GM23338 (cell line): ENCODE data around the gene MTCL3.

ENCODE experiments used
- ATAC-seq: fragments of 200-7000 bp; cut with Tn5 transposase; 3 replicates; pipeline ENCODE4 v1.9.1; 2020
- DNase-seq: peaks from one replicate; pipeline ENCODE4 v3.0.0-alpha.2; 2015; ENCODE audit warnings: low spot score
- H2AFZ ChIP-seq: fragments of 200-600 bp; sonication (generic); 2 replicates; pipeline ENCODE4 v1.8.0; 2016; ENCODE audit warnings: antibody characterized with exemption, mild to moderate bottlenecking, moderate library complexity
- H3F3A ChIP-seq: fragments of 200-600 bp; sonication (generic); replicated peaks from 2 replicates; pipeline ENCODE4 v1.8.0; 2017; ENCODE audit warnings: antibody characterized with exemption, mixed run types, low read depth
- H3K27ac ChIP-seq: fragments of 200-600 bp; sonication (generic); 2 replicates; pipeline ENCODE4 v1.6.1; 2016; ENCODE audit warnings: low read depth
- H3K27me3 ChIP-seq: fragments of 200-600 bp; sonication (generic); 2 replicates; pipeline ENCODE4 v1.8.0; 2016; ENCODE audit warnings: mild to moderate bottlenecking, mixed run types, moderate library complexity; ENCODE audit not compliant: insufficient read depth
- H3K36me3 ChIP-seq: fragments of 200-600 bp; sonication (generic); 2 replicates; pipeline ENCODE4 v1.8.0; 2016; ENCODE audit warnings: mild to moderate bottlenecking; ENCODE audit not compliant: insufficient read depth
- H3K4me1 ChIP-seq: fragments of 200-600 bp; sonication (generic); 2 replicates; pipeline ENCODE4 v1.8.0; 2016; ENCODE audit warnings: mild to moderate bottlenecking, moderate library complexity; ENCODE audit not compliant: insufficient read depth
- H3K4me2 ChIP-seq: fragments of 200-600 bp; sonication (generic); 2 replicates; pipeline ENCODE4 v1.7.1; 2017; ENCODE audit warnings: mixed run types
- H3K4me3 ChIP-seq: fragments of 200-600 bp; sonication (generic); 2 replicates; pipeline ENCODE4 v1.6.1; 2016; ENCODE audit warnings: mixed run types
- H3K79me2 ChIP-seq: fragments of 200-600 bp; sonication (generic); replicated peaks from 2 replicates; pipeline ENCODE4 v1.8.0; 2017; ENCODE audit warnings: mild to moderate bottlenecking; ENCODE audit not compliant: insufficient read depth
- H3K9me2 ChIP-seq: fragments of 200-600 bp; sonication (generic); 2 replicates; pipeline ENCODE4 v1.8.0; 2017; ENCODE audit not compliant: insufficient read depth
- H4K20me1 ChIP-seq: fragments of 200-600 bp; sonication (generic); replicated peaks from 2 replicates; pipeline ENCODE4 v1.8.0; 2017; ENCODE audit warnings: mild to moderate bottlenecking; ENCODE audit not compliant: insufficient read depth
- H3K27ac Mint-ChIP-seq: 2 replicates; pipeline ENCODE4 v1.8.0; 2020; ENCODE audit warnings: inconsistent platforms, mild to moderate bottlenecking, moderate library complexity, mixed read lengths
- H3K27me3 Mint-ChIP-seq: 3 replicates; pipeline ENCODE4 v1.8.0; 2022; ENCODE audit warnings: low read depth, mild to moderate bottlenecking, moderate library complexity, mixed read lengths, inconsistent platforms; ENCODE audit not compliant: insufficient read depth, poor library complexity
- H3K36me3 Mint-ChIP-seq: 3 replicates; pipeline ENCODE4 v1.8.0; 2021; ENCODE audit warnings: low read depth, mild to moderate bottlenecking, inconsistent platforms, moderate library complexity, mixed read lengths
- H3K4me1 Mint-ChIP-seq: 3 replicates; pipeline ENCODE4 v1.8.0; 2020; ENCODE audit warnings: mild to moderate bottlenecking, inconsistent platforms, mixed read lengths
- H3K4me3 Mint-ChIP-seq: 3 replicates; pipeline ENCODE4 v1.8.0; 2021; ENCODE audit warnings: moderate library complexity, mild to moderate bottlenecking, inconsistent platforms, mixed read lengths
- H3K9me3 Mint-ChIP-seq: 3 replicates; pipeline ENCODE4 v1.8.0; 2020; ENCODE audit warnings: moderate library complexity, mild to moderate bottlenecking, inconsistent platforms, mixed read lengths
- CREB1 ChIP-seq: fragments of 250-450 bp; sonication (Bioruptor Pico); IDR thresholded peaks from 2 replicates; pipeline ENCODE4 v1.5.0; 2020; ENCODE audit warnings: low read depth, mild to moderate bottlenecking, moderate library complexity
- EZH2phosphoT487 ChIP-seq: fragments of 200-600 bp; sonication (generic); IDR thresholded peaks from one replicate; pipeline ENCODE4 v1.8.1; 2018; ENCODE audit warnings: antibody characterized with exemption; ENCODE audit not compliant: unreplicated experiment
- JUNB ChIP-seq: IDR thresholded peaks from one replicate; pipeline ENCODE4 v1.6.1; 2016; ENCODE audit warnings: antibody characterized with exemption; ENCODE audit not compliant: unreplicated experiment
- NANOG ChIP-seq: IDR thresholded peaks from 2 replicates; pipeline ENCODE4 v1.6.1; 2016; ENCODE audit warnings: antibody characterized with exemption, borderline replicate concordance
- POLR2AphosphoS5 ChIP-seq: IDR thresholded peaks from 2 replicates; pipeline ENCODE4 v1.6.1; 2016; ENCODE audit warnings: antibody characterized with exemption, low read depth
- ZNF114 ChIP-seq: fragments of 250-450 bp; sonication (Bioruptor Pico); IDR thresholded peaks from 2 replicates; pipeline ENCODE4 v1.5.0; 2020; ENCODE audit warnings: mild to moderate bottlenecking, moderate library complexity
- ZNF331 ChIP-seq: fragments of 250-450 bp; sonication (Bioruptor Pico); IDR thresholded peaks from 2 replicates; pipeline ENCODE4 v1.5.0; 2020; ENCODE audit warnings: low read depth, mild to moderate bottlenecking, moderate library complexity
- TF ChIP-seq, protein P1 (sequence below): IDR thresholded peaks from 2 replicates; pipeline ENCODE4 v1.6.1; 2016; ENCODE audit warnings: antibody characterized with exemption
- TF ChIP-seq, protein P2 (sequence below), 2 experiments: fragments of 200-600 bp in 1 of 2; sonication (generic) in 1 of 2; conservative IDR thresholded peaks; 2 replicates each; pipeline versions ENCODE4 v1.5.1 to v1.6.1; 2016 to 2017; ENCODE audit warnings: antibody characterized with exemption in 2 of 2, low read depth in 2 of 2, mild to moderate bottlenecking in 2 of 2, moderate library complexity in 1 of 2
- TF ChIP-seq, protein P3 (sequence below): IDR thresholded peaks from one replicate; pipeline ENCODE4 v1.6.1; 2018; ENCODE audit warnings: antibody characterized with exemption; ENCODE audit not compliant: unreplicated experiment

The MTCL3 gene

DNA sequence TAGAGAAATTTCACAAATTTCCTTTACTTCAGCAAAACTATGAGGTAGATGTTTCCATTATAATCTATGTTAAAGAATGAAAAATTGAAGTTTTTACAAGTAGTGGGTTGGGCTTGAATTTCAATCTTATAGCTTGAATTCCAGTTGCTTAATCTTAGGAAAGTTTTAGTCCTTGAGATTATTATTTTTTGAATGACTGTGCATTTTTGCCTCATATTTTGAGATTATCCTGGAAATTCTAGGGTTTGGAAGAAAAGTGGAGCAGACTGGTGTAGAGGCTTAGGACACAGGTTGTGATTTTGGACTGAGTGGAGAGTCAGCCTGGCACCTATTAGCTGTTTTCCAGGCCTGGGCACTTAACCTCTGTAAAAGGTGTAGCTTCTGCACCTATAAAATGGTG, 5.7 kb downstream of the MTCL3 start:
- TF ChIP-seq CREB1 (CRISPR knock-in tag), result no peak
- TF ChIP-seq, protein P1, sequence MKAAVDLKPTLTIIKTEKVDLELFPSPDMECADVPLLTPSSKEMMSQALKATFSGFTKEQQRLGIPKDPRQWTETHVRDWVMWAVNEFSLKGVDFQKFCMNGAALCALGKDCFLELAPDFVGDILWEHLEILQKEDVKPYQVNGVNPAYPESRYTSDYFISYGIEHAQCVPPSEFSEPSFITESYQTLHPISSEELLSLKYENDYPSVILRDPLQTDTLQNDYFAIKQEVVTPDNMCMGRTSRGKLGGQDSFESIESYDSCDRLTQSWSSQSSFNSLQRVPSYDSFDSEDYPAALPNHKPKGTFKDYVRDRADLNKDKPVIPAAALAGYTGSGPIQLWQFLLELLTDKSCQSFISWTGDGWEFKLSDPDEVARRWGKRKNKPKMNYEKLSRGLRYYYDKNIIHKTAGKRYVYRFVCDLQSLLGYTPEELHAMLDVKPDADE, result no peak
- no peak for TF ChIP-seq ZNF114 (CRISPR knock-in tag)
- TF ChIP-seq NANOG, result no peak
- H3K4me1 Mint-ChIP-seq, result peaks cover 25% of the 10 kb centered on the region
- no peaks in the 10 kb centered on the region for H3K9me2 ChIP-seq
- DNase-seq (no peak), ATAC-seq (no peak)
- H3K4me3 Mint-ChIP-seq, result no peak overlapping the region
- H2AFZ ChIP-seq, result no peak overlapping the region
- no peak overlapping the region for H3K27ac Mint-ChIP-seq
- peaks cover 32% of the 10 kb centered on the region for H3K27me3 ChIP-seq
- peaks cover 25% of the 10 kb centered on the region; the same call in 1 of the 2 replicates for H3K36me3 ChIP-seq
- H3K9me3 Mint-ChIP-seq, result no peaks in the 10 kb centered on the region
- H3K4me2 ChIP-seq, result no peak overlapping the region
- H3K27me3 Mint-ChIP-seq, result peaks cover 19% of the 10 kb centered on the region
- no peak overlapping the region for H3K4me3 ChIP-seq
- no peak overlapping the region for H3K27ac ChIP-seq
- peaks cover 18% of the 10 kb centered on the region; the same call in 1 of the 2 replicates for H4K20me1 ChIP-seq
- H3K4me1 ChIP-seq, result peaks cover 18% of the 10 kb centered on the region
- 0 out of 2 replicates have a peak, but pooled peaks cover 8% of the 10 kb centered on the region for H3K79me2 ChIP-seq
- 0 out of 2 replicates have a peak, but pooled peaks cover 3% of the 10 kb centered on the region for H3F3A ChIP-seq
- peaks cover 50% of the 10 kb centered on the region for H3K36me3 Mint-ChIP-seq

DNA sequence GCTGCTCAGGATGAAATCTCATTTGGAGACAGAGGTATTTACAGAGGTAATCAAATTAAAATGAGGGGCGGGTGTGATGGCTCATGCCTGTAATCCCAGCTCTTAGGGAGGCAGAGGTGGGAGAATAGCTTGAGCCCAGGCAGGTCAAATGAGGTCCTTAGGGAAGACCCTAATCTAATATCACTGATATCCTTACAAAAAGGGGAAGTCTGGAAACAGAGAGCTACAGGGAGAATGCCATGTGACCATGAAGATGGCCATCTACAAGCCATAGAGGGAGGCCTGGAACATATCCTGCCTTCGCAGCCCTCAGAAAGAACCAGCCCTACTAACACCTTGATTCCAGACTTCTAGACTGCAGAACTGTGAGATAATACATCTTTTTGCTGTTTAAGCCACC, 8.3 kb downstream of the MTCL3 start:
- H3K27ac Mint-ChIP-seq, result no peak overlapping the region
- H3K27me3 ChIP-seq, result peaks cover 23% of the 10 kb centered on the region
- H3K4me3 Mint-ChIP-seq, result no peak overlapping the region
- peaks cover 50% of the 10 kb centered on the region for H3K36me3 Mint-ChIP-seq
- peaks cover 25% of the 10 kb centered on the region; the same call in 1 of the 2 replicates for H3K36me3 ChIP-seq
- no peak overlapping the region for H2AFZ ChIP-seq
- no peaks in the 10 kb centered on the region for H3K9me3 Mint-ChIP-seq
- H3K9me2 ChIP-seq, result no peaks in the 10 kb centered on the region
- H3K4me2 ChIP-seq, result no peak overlapping the region
- no peak for DNase-seq
- H3F3A ChIP-seq, result 0 out of 2 replicates have a peak, but pooled peaks cover 3% of the 10 kb centered on the region
- peaks cover 12% of the 10 kb centered on the region for H3K4me1 Mint-ChIP-seq
- ATAC-seq, result no peak
- H3K79me2 ChIP-seq, result no peaks in the 10 kb centered on the region
- no peak overlapping the region for H3K4me3 ChIP-seq
- TF ChIP-seq ZNF331 (no peak), CREB1 (CRISPR knock-in tag) (no peak), JUNB (no peak), EZH2phosphoT487 (no peak)
- H3K27ac ChIP-seq, result no peak overlapping the region
- H3K27me3 Mint-ChIP-seq, result peaks cover 15% of the 10 kb centered on the region
- H4K20me1 ChIP-seq, result peaks cover 18% of the 10 kb centered on the region; the same call in 1 of the 2 replicates
- peaks cover 6% of the 10 kb centered on the region for H3K4me1 ChIP-seq

DNA sequence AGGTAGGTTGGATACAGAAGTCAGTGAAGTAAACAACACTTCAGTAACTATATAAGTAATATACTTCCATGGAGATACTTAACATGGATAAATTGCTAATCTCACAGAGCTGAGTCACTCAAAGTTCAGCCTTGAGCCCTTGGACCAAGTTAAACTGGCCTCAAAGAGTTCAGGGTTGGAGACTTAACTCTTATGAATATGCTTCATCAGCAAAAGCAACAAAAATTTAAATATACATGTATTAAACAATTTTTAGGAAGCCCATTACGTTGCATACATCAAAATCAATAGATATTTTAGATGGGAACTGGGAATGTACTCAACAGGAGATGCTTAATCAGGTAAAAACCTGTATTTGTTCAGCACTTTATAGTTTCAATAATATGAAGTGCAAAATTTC, 12.2 kb downstream of the MTCL3 start:
- no peaks in the 10 kb centered on the region for H3K9me3 Mint-ChIP-seq
- peaks cover 9% of the 10 kb centered on the region; the same call in 1 of the 2 replicates for H3K36me3 ChIP-seq
- DNase-seq (no peak), ATAC-seq (no peak)
- no peaks in the 10 kb centered on the region for H3F3A ChIP-seq
- H3K9me2 ChIP-seq, result no peaks in the 10 kb centered on the region
- no peak overlapping the region for H2AFZ ChIP-seq
- no peak overlapping the region for H3K27ac Mint-ChIP-seq
- no peaks in the 10 kb centered on the region for H3K4me1 ChIP-seq
- H3K36me3 Mint-ChIP-seq, result peaks cover 30% of the 10 kb centered on the region; the same call in 2 of the 3 replicates
- H3K27ac ChIP-seq, result no peak overlapping the region
- peaks cover 4% of the 10 kb centered on the region; the same call in 1 of the 2 replicates for H4K20me1 ChIP-seq
- no peaks in the 10 kb centered on the region for H3K4me1 Mint-ChIP-seq
- H3K79me2 ChIP-seq, result no peaks in the 10 kb centered on the region
- no peak overlapping the region for H3K4me3 ChIP-seq
- no peak overlapping the region for H3K4me3 Mint-ChIP-seq
- H3K27me3 ChIP-seq, result no peaks in the 10 kb centered on the region
- H3K27me3 Mint-ChIP-seq, result no peaks in the 10 kb centered on the region
- no peak overlapping the region for H3K4me2 ChIP-seq
- no peak for TF ChIP-seq ZNF331
- TF ChIP-seq, protein P1, result no peak
- TF ChIP-seq, protein P2, sequence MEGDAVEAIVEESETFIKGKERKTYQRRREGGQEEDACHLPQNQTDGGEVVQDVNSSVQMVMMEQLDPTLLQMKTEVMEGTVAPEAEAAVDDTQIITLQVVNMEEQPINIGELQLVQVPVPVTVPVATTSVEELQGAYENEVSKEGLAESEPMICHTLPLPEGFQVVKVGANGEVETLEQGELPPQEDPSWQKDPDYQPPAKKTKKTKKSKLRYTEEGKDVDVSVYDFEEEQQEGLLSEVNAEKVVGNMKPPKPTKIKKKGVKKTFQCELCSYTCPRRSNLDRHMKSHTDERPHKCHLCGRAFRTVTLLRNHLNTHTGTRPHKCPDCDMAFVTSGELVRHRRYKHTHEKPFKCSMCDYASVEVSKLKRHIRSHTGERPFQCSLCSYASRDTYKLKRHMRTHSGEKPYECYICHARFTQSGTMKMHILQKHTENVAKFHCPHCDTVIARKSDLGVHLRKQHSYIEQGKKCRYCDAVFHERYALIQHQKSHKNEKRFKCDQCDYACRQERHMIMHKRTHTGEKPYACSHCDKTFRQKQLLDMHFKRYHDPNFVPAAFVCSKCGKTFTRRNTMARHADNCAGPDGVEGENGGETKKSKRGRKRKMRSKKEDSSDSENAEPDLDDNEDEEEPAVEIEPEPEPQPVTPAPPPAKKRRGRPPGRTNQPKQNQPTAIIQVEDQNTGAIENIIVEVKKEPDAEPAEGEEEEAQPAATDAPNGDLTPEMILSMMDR (conservative IDR thresholded peaks at IDR 0.05; ENCODE audit: low read depth in 2 of 2), result no peak
- TF ChIP-seq POLR2AphosphoS5, result no peak
- TF ChIP-seq, protein P3, sequence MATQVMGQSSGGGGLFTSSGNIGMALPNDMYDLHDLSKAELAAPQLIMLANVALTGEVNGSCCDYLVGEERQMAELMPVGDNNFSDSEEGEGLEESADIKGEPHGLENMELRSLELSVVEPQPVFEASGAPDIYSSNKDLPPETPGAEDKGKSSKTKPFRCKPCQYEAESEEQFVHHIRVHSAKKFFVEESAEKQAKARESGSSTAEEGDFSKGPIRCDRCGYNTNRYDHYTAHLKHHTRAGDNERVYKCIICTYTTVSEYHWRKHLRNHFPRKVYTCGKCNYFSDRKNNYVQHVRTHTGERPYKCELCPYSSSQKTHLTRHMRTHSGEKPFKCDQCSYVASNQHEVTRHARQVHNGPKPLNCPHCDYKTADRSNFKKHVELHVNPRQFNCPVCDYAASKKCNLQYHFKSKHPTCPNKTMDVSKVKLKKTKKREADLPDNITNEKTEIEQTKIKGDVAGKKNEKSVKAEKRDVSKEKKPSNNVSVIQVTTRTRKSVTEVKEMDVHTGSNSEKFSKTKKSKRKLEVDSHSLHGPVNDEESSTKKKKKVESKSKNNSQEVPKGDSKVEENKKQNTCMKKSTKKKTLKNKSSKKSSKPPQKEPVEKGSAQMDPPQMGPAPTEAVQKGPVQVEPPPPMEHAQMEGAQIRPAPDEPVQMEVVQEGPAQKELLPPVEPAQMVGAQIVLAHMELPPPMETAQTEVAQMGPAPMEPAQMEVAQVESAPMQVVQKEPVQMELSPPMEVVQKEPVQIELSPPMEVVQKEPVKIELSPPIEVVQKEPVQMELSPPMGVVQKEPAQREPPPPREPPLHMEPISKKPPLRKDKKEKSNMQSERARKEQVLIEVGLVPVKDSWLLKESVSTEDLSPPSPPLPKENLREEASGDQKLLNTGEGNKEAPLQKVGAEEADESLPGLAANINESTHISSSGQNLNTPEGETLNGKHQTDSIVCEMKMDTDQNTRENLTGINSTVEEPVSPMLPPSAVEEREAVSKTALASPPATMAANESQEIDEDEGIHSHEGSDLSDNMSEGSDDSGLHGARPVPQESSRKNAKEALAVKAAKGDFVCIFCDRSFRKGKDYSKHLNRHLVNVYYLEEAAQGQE, result no peak
